ENCODE results near the gene MBOAT2. TPM values are rescaled to one million over a fixed set of nuclear protein-coding genes. Genes with fewer than 3 reads are reported as not detected.
A peak's percentile ranks its signal among the peaks of the same experiment; 100 is the strongest.

The MBOAT2 gene
- total RNA-seq, 1 experiment from 2014 or later: 30.7 TPM

DNA sequence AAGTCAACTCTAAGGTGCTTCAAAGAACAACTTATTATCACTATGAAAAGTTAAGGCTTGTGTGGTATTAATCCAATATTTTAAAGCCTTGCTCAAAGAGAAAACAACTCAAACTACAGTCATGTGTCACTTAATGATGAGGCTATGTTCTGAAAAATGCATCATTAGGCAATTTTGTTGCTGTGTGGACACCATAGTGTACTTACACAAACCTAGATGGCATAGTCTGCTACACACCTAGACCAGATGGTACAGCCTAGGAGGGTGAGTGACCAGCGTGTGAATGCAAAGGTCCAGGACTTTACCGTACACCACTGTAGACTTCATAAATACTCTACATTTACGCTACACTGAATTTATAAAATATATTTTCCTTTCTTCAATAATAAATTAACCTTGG lies 3.0 kb downstream of the MBOAT2 start:
- POLR2A ChIA-PET (ENCODE audit: unreplicated experiment): no interaction called here
- no peak overlapping the region for H2AFZ ChIP-seq (ENCODE audit: low read length)
- no peaks in the 10 kb centered on the region for H3K9me3 ChIP-seq (ENCODE audit: low read length)
- H4K20me1 ChIP-seq (ENCODE audit: low read length): peaks cover 22% of the 10 kb centered on the region; the same call in 1 of the 2 replicates
- H3K79me2 ChIP-seq (ENCODE audit: low read length): peaks cover 75% of the 10 kb centered on the region
- CTCF ChIA-PET: no interaction called here
- no peak for TF ChIP-seq EZH2phosphoT487 (IDR thresholded peaks at IDR 0.05; ENCODE audit: borderline replicate concordance, low read length)
- TF ChIP-seq CTCF (conservative IDR thresholded peaks at IDR 0.05; ENCODE audit: low read depth, low read length): no peak
- no peak for TF ChIP-seq EZH2 (IDR thresholded peaks at IDR 0.05; ENCODE audit: low read length, unreplicated experiment)
- BruUV-seq (replicated peaks): no TSS peak
- H3K9ac ChIP-seq (ENCODE audit: low read length): peak overlapping the region; percentile 17; the same call in 1 of the 2 replicates
- no peaks in the 10 kb centered on the region for H3K27me3 ChIP-seq (ENCODE audit: low read length)
- H3F3A ChIP-seq (ENCODE audit: low read length, unreplicated experiment): no peaks in the 10 kb centered on the region
- H3K36me3 ChIP-seq (ENCODE audit: low read depth, low read length): no peaks in the 10 kb centered on the region
- peak overlapping the region; percentile 99 for H3K4me2 ChIP-seq (ENCODE audit: low read length)
- H3K4me1 ChIP-seq (ENCODE audit: insufficient read depth, low read length): peaks cover 41% of the 10 kb centered on the region
- H3K27ac ChIP-seq (ENCODE audit: low read length): peak overlapping the region; percentile 54
- DNase-seq: no peak
- H3K4me3 ChIP-seq (ENCODE audit: low read length): peak overlapping the region; percentile 91
- intact Hi-C loops (cut with micrococcal nuclease): loop anchor here (2.0 to 5.0 kb wide), 4 partner anchors 102 to 128 kb away; no protein-coding TSS in a partner anchor
- no peak for ATAC-seq
- no peaks in the 10 kb centered on the region for H3K9me2 ChIP-seq (replicated peaks; ENCODE audit: low read length)

DNA sequence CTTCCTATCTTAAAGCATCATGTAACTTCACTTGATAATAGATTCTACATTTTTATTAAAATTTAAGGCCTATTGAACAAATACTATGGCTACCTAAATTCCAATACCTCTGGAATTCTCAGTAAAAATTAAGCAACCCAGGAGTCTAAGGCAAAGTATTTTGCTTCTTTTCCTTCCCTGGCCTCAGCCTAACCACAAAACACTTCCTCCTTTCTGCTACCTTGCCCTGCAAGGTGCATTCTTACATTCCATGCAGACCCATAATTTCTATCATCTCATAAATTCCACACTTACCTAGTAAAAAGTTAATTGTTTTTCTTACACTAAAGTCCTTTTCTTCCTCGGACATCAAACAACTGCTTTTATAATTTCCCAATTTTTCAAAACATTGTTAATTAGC lies 3.7 kb downstream of the MBOAT2 start:
- no peak for ATAC-seq
- intact Hi-C loops (cut with micrococcal nuclease): loop anchor here (2.0 to 5.0 kb wide), 4 partner anchors 103 to 127 kb away; no protein-coding TSS in a partner anchor
- peaks cover 22% of the 10 kb centered on the region; the same call in 1 of the 2 replicates for H4K20me1 ChIP-seq (ENCODE audit: low read length)
- H3K79me2 ChIP-seq (ENCODE audit: low read length): peaks cover 81% of the 10 kb centered on the region
- no peak overlapping the region for H2AFZ ChIP-seq (ENCODE audit: low read length)
- H3K27me3 ChIP-seq (ENCODE audit: low read length): no peaks in the 10 kb centered on the region
- TF ChIP-seq CTCF (conservative IDR thresholded peaks at IDR 0.05; ENCODE audit: low read depth, low read length) (no peak), EZH2phosphoT487 (IDR thresholded peaks at IDR 0.05; ENCODE audit: borderline replicate concordance, low read length) (no peak), EZH2 (IDR thresholded peaks at IDR 0.05; ENCODE audit: low read length, unreplicated experiment) (no peak)
- POLR2A ChIA-PET (ENCODE audit: unreplicated experiment): no interaction called here
- 0 out of 2 replicates have a peak overlapping the region, but pooled peaks have one; percentile 17 for H3K9ac ChIP-seq (ENCODE audit: low read length)
- peak overlapping the region; percentile 16; the same call in 1 of the 2 replicates for H3K4me3 ChIP-seq (ENCODE audit: low read length)
- no TSS peak for BruUV-seq (replicated peaks)
- H3K9me2 ChIP-seq (replicated peaks; ENCODE audit: low read length): no peaks in the 10 kb centered on the region
- DNase-seq: peak; percentile 56
- H3K27ac ChIP-seq (ENCODE audit: low read length): peak overlapping the region; percentile 54
- CTCF ChIA-PET: no interaction called here
- no peaks in the 10 kb centered on the region for H3K36me3 ChIP-seq (ENCODE audit: low read depth, low read length)
- H3K4me2 ChIP-seq (ENCODE audit: low read length): peak overlapping the region; percentile 99
- no peaks in the 10 kb centered on the region for H3F3A ChIP-seq (ENCODE audit: low read length, unreplicated experiment)
- H3K4me1 ChIP-seq (ENCODE audit: insufficient read depth, low read length): peaks cover 43% of the 10 kb centered on the region
- no peaks in the 10 kb centered on the region for H3K9me3 ChIP-seq (ENCODE audit: low read length)

GRCh38 chr2:8999102-8999446 lies 4.4 kb downstream of the MBOAT2 start:
- ATAC-seq (no peak), DNase-seq (no peak)
- peak overlapping the region; percentile 54; the same call in 1 of the 2 replicates for H3K27ac ChIP-seq (ENCODE audit: low read length)
- TF ChIP-seq EZH2 (IDR thresholded peaks at IDR 0.05; ENCODE audit: low read length, unreplicated experiment) (no peak), EZH2phosphoT487 (IDR thresholded peaks at IDR 0.05; ENCODE audit: borderline replicate concordance, low read length) (no peak), CTCF (conservative IDR thresholded peaks at IDR 0.05; ENCODE audit: low read depth, low read length) (no peak)
- intact Hi-C loops (cut with micrococcal nuclease): no loop called here
- no peak overlapping the region for H2AFZ ChIP-seq (ENCODE audit: low read length)
- POLR2A ChIA-PET (ENCODE audit: unreplicated experiment): no interaction called here
- H3K4me1 ChIP-seq (ENCODE audit: insufficient read depth, low read length): peaks cover 43% of the 10 kb centered on the region
- H3K9me2 ChIP-seq (replicated peaks; ENCODE audit: low read length): no peaks in the 10 kb centered on the region
- H4K20me1 ChIP-seq (ENCODE audit: low read length): peaks cover 22% of the 10 kb centered on the region; the same call in 1 of the 2 replicates
- CTCF ChIA-PET: no interaction called here
- peak overlapping the region; percentile 99 for H3K4me2 ChIP-seq (ENCODE audit: low read length)
- H3F3A ChIP-seq (ENCODE audit: low read length, unreplicated experiment): peaks cover 6% of the 10 kb centered on the region
- no peaks in the 10 kb centered on the region for H3K27me3 ChIP-seq (ENCODE audit: low read length)
- no peaks in the 10 kb centered on the region for H3K9me3 ChIP-seq (ENCODE audit: low read length)
- no peak overlapping the region for H3K9ac ChIP-seq (ENCODE audit: low read length)
- no TSS peak for BruUV-seq (replicated peaks)
- no peaks in the 10 kb centered on the region for H3K36me3 ChIP-seq (ENCODE audit: low read depth, low read length)
- H3K79me2 ChIP-seq (ENCODE audit: low read length): peaks cover 86% of the 10 kb centered on the region
- H3K4me3 ChIP-seq (ENCODE audit: low read length): no peak overlapping the region
